Measurements from ENCODE around the gene MZT2B. TPM values are rescaled to one million over a fixed set of nuclear protein-coding genes. Genes with fewer than 3 reads are reported as not detected.
"Not testable (repeated sequence)": the region's sequence is repeated elsewhere in the genome, so short reads cannot be mapped to it uniquely, and the experiment has no call there.

The MZT2B gene
- total RNA-seq (100 to 1,000 TPM; 193 to 211 TPM), total RNA-seq (49.5 to 61.4 reads per million in 2 donors)

GRCh38 chr2:130181880-130182682 is at the start of gene MZT2B:
Gene MZT2B (plus strand): TSS chr2:130182262. CDS start chr2:130182283, 21 bp downstream.
- not testable (repeated sequence) for H3K27me3 Mint-ChIP-seq

GRCh38 chr2:130135692-130136541 is 46.1 kb upstream of the MZT2B start:
- Mint-ChIP-seq H3K4me1 (no peaks in the 10 kb centered on the region), H3K36me3 (ENCODE audit: low read depth) (no peaks in the 10 kb centered on the region), H3K27ac (no peak overlapping the region), H3K27me3 (peaks cover 5% of the 10 kb centered on the region), H3K4me3 (no peak overlapping the region)
- ATAC-seq (no peak), DNase-seq (no peak)
- H3K9me3 ChIP-seq (ENCODE audit: control insufficient read depth, low read length, poor library complexity, severe bottlenecking): no peaks in the 10 kb centered on the region

More at GRCh38 chr2:130181880-130182682, at the start of gene MZT2B:
- DNase-seq (peak; percentile 86 to 91 (median 86)), ATAC-seq (peak; percentile 83)
- not testable (repeated sequence) for H3K36me3 Mint-ChIP-seq (ENCODE audit: low read depth); H3K9me3 ChIP-seq (ENCODE audit: control insufficient read depth, low read length, poor library complexity, severe bottlenecking)
- Mint-ChIP-seq H3K4me3 (peak within 1 kb of the TSS; percentile 87), H3K27ac (peak within 1 kb of the TSS; percentile 87), H3K4me1 (peaks cover 18% of the 10 kb centered on the region)

GRCh38 chr2:130136546-130136945 is 45.5 kb upstream of the MZT2B start:
- not testable (repeated sequence) for H3K9me3 ChIP-seq (ENCODE audit: control insufficient read depth, low read length, poor library complexity, severe bottlenecking); ATAC-seq; DNase-seq; H3K4me3 Mint-ChIP-seq; H3K27ac Mint-ChIP-seq; H3K27me3 Mint-ChIP-seq; H3K36me3 Mint-ChIP-seq (ENCODE audit: low read depth); H3K4me1 Mint-ChIP-seq

- ATAC-seq; H3K9me3 ChIP-seq (ENCODE audit: control insufficient read depth, low read length, poor library complexity, severe bottlenecking); H3K27ac Mint-ChIP-seq; H3K27me3 Mint-ChIP-seq; DNase-seq; H3K4me3 Mint-ChIP-seq; H3K4me1 Mint-ChIP-seq; H3K36me3 Mint-ChIP-seq (ENCODE audit: low read depth): not testable (repeated sequence)
These were observed 44.9 kb upstream of the MZT2B start for GRCh38 chr2:130137118-130137517.

- H3K4me3 Mint-ChIP-seq, DNase-seq, H3K27ac Mint-ChIP-seq: not testable (repeated sequence)
These were observed 43.7 kb upstream of the MZT2B start for GRCh38 chr2:130138326-130138725.

GRCh38 chr2:130138841-130139251 is 43.2 kb upstream of the MZT2B start:
- not testable (repeated sequence) for H3K9me3 ChIP-seq (ENCODE audit: control insufficient read depth, low read length, poor library complexity, severe bottlenecking); H3K4me3 Mint-ChIP-seq; H3K4me1 Mint-ChIP-seq; H3K27me3 Mint-ChIP-seq; H3K27ac Mint-ChIP-seq; H3K36me3 Mint-ChIP-seq (ENCODE audit: low read depth); DNase-seq; ATAC-seq

More at GRCh38 chr2:130138326-130138725, 43.7 kb upstream of the MZT2B start:
- H3K36me3 Mint-ChIP-seq (ENCODE audit: low read depth); ATAC-seq; H3K27me3 Mint-ChIP-seq; H3K9me3 ChIP-seq (ENCODE audit: control insufficient read depth, low read length, poor library complexity, severe bottlenecking); H3K4me1 Mint-ChIP-seq: not testable (repeated sequence)

GRCh38 chr2:130139331-130140280 is 42.5 kb upstream of the MZT2B start:
- not testable (repeated sequence) for DNase-seq; H3K27ac Mint-ChIP-seq; H3K36me3 Mint-ChIP-seq (ENCODE audit: low read depth); H3K4me3 Mint-ChIP-seq; H3K9me3 ChIP-seq (ENCODE audit: control insufficient read depth, low read length, poor library complexity, severe bottlenecking); ATAC-seq; H3K27me3 Mint-ChIP-seq; H3K4me1 Mint-ChIP-seq

GRCh38 chr2:130140516-130140915 is 41.5 kb upstream of the MZT2B start:
- ATAC-seq; H3K4me1 Mint-ChIP-seq; H3K9me3 ChIP-seq (ENCODE audit: control insufficient read depth, low read length, poor library complexity, severe bottlenecking); H3K27ac Mint-ChIP-seq; DNase-seq; H3K27me3 Mint-ChIP-seq; H3K4me3 Mint-ChIP-seq; H3K36me3 Mint-ChIP-seq (ENCODE audit: low read depth): not testable (repeated sequence)

GRCh38 chr2:130141002-130141401 is 41.1 kb upstream of the MZT2B start:
- not testable (repeated sequence) for H3K36me3 Mint-ChIP-seq (ENCODE audit: low read depth); ATAC-seq; H3K4me3 Mint-ChIP-seq; H3K9me3 ChIP-seq (ENCODE audit: control insufficient read depth, low read length, poor library complexity, severe bottlenecking); H3K27me3 Mint-ChIP-seq; DNase-seq; H3K4me1 Mint-ChIP-seq; H3K27ac Mint-ChIP-seq

GRCh38 chr2:130141645-130142370 is 40.3 kb upstream of the MZT2B start:
- not testable (repeated sequence) for ATAC-seq; H3K9me3 ChIP-seq (ENCODE audit: control insufficient read depth, low read length, poor library complexity, severe bottlenecking); DNase-seq; H3K36me3 Mint-ChIP-seq (ENCODE audit: low read depth); H3K4me3 Mint-ChIP-seq; H3K27me3 Mint-ChIP-seq; H3K27ac Mint-ChIP-seq
- H3K4me1 Mint-ChIP-seq: peaks cover 11% of the 10 kb centered on the region

GRCh38 chr2:130142396-130143265 is 39.4 kb upstream of the MZT2B start:
- not testable (repeated sequence) for H3K9me3 ChIP-seq (ENCODE audit: control insufficient read depth, low read length, poor library complexity, severe bottlenecking); H3K27me3 Mint-ChIP-seq; ATAC-seq; H3K36me3 Mint-ChIP-seq (ENCODE audit: low read depth); DNase-seq
- peak overlapping the region; percentile 87 for H3K4me3 Mint-ChIP-seq
- H3K4me1 Mint-ChIP-seq: peaks cover 11% of the 10 kb centered on the region
- peak overlapping the region; percentile 80 for H3K27ac Mint-ChIP-seq
